NCI-H1694 (cell line): ENCODE data around the gene RAN.
"Not testable (repeated sequence)": the region's sequence is repeated elsewhere in the genome, so short reads cannot be mapped to it uniquely, and the experiment has no call there.

Source experiments
- DNase-seq: peaks from one replicate; lab custom pipeline; 2025; lab: John Stamatoyannopoulos, UW

RAN gene

DNA sequence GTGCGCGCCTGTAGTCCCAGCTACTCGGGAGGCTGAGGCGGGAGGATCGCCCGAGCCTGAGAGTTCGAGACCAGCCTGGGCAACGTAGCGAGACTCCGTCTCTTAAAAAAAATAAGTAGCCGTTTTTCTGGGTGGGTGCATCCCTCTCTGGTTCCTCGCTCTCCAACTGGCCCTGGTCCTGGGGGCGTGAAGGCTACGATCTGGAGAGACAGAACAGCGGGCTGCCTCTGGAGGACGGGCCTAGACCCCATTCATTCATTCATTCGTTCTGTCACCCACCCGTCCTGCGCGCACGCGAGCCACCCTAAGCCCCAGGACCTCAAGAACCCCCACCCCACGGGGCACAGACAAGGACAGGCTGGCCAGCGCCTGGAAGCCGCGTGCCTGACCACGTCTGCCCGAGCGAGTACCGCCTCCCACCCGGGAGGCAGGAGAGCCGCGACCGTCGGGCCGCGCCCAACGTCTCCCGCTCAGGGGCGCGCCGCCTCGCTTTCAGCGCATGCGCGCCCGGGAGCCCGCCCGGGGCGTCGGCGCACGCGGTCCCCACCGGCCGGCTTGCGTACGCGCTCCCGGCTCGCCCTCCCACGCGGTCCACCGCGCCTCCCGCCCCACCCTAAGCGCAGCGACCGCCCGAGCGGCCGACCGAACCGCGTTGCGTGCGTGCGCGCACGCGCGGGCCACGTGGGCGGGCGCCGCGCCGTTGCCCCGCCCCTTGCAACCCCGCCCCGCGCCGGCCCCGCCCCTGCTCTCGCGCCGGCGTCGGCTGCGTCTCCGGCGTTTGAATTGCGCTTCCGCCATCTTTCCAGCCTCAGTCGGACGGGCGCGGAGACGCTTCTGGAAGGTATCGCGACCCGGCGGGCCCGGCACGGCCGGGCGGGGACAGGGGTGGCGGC is at the start of gene RAN:
TSS of gene RAN (plus strand) at position 781 of the 893 bp plus-strand sequence. CDS start 528 bp downstream, outside the sequence.
- DNase-seq = peak; percentile 54

DNA sequence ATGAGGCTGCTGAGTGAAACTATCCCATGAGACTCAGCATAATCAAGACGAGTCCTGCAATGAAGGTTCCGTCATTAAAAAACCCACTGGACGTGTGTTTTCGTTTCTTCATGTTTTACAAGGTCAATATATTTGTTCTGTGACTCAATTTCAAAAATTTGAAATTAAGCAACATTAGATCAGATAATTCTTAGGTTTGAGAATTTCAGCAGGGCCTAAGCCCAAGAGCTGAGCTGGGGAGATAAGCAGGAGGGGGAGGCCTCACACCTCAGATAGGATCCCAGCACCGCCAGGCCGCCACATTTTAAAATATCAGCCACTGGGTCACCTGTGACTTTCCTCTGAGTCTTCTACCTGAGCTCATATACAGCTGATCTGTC is 46.1 kb upstream of the RAN start:
- no peak for DNase-seq

DNA sequence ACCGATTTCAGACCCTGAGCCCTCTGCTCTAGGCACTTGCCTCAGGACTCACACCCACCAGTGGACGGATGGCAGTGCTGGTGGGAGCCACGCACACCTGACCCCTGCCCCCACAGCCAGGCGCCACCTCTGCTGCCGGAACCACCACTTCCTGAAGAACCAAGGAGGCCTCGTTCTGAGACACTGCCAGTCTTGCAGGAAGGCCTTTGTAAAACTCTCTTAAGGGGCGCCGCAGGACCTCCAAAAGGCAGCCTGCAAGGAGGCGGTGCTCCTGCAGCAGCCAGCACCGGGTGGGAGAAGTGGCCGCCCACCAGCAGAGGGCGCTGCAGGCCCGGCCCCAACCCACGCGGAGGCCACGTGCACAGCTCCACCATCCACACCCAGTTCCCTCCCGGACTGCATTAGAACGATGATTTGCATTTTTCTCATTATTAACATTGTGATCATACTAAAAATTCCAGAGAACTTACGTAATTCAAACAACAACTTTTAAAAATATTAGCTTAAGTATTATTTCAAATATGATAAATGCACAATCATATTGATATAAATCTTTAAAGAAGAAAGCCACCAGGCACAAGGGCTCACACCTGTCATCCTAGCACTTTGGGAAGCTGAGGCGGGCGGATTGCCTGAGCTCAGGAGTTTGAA is 45.6 kb upstream of the RAN start:
- no peak for DNase-seq

DNA sequence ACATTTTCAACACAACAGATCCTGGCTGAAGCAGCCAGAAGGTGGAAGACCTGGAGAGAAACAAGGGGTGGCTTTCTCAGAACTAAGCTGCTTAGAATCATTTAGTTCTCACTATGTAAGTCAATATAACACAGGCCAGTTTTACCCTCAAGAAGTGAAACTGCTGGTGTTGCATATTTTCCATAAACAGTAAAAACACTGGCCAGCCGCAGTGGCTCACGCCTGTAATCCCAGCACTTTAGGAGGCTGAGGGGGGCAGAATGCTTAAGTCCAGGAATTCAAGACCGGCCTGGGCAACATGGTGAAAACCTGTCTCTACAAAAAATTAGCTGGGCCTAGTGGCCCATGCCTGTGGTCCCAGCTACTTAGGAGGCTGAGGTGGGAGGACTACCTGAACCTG is 44.4 kb upstream of the RAN start:
- no peak for DNase-seq

DNA sequence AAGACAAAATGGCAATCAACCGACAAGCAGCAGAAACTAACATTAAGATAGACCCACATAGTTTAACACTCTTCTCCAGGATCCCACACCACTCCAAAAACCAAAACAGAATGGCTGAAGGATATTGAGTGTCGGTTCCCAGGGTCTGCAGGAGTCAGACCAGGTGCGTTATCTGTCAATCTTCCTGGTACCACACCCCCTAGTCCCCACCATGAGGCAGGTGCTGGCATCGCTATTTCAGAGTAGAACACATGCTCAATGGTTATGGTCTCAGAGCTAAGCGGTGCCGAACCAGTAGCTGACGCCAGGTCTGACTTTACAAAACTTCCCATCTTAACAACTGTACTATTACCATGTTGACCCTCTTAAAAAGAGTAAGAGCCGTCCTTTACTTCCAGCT is 43.0 kb upstream of the RAN start:
- DNase-seq = no peak

DNA sequence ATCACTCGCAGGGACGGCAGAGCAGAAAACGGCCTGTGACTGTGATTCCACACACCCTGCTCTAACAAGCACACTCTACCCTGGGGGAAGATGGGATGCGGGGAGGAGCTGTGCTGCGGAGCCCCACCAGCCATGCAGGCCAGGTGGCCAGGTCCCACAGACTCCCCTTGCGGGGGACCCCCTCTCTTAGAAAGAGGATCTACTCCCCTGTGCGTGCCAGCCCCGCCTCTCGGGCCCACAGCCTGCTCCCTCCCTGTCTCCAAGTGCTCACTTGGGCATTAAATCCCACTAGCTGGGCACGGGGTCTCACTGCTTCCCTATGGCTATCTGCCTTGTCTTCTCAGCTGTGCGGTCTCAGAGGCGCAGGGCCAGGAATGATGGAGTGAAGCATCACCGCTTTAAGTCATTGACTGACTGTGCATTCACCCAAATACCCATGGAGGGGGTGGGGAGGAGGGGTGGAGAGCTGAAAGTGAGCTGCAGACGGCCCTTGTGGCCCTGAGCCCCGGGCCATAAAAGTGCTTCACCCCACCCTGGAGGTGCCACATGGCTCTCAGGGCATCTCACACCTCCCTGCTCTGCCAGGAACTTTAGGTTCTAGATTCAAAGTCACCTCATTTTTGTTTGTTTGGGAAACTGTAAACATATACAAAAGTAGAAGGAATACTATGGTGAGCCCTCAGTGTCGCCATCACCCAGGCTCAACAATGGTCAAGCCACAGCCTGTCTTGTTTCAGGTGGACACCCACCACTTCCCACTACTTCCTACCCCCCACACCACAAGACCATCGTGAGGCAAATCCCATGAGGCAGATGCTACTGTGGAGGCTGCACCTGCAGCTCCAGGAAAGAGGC is 42.2 kb upstream of the RAN start:
- no peak for DNase-seq

DNA sequence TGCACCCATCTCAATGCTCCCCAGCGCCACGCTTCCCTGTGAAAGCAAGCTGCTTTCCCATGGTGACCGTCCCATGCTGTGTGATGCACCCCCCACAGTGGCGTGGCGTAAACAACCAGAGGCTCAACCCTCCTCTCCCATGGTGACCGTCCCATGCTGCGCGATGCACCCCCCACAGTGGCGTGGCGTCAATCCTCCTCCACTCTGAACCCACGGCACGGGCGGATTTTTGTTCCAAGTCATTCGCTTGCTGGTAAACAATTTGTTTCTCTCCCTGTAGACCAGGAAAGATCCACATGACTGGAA is 41.7 kb upstream of the RAN start:
- DNase-seq = no peak

DNA sequence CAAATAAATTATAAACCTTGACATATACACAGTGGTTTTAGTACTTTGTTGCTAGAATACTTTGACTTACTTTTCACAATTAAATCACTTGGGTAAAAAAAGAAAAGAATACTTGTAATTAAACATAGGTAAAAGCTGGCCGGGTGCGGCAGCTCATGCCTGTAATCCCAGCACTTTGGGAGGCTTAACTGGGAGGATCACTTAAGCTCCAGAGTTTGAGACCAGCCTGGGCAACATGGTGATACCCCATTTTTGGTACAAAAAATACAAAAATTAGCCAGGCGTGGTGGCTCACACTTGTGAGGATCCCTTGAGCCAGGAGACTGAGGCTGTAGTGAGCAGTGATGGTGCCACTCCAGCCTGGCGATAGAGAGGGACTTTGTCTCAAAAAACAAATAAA is 40.6 kb upstream of the RAN start:
- DNase-seq = no peak

DNA sequence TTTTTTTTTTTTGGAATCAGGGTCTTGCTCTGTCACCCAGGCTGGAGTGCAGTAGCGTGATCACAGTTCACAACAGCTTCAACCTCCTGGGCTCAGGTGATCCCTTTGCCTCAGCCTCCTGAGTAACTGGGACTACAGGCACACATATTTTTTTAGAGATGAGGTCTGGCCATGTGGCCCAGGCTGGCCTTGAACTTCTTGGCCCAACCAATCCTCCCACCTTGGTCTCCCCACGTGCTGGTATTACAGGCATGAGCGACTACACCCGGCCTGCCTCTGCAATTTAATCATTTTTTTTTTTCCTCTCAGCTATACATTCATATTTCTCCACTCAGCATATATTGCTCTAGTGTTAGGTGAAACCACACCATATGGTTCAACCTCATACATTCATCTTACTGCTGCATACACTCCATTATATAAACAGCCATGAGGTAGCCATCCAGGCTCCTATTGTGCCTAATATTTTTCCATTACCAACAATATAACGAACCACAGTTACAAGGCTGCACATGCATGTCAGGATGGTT is 39.9 kb upstream of the RAN start:
- no peak for DNase-seq

DNA sequence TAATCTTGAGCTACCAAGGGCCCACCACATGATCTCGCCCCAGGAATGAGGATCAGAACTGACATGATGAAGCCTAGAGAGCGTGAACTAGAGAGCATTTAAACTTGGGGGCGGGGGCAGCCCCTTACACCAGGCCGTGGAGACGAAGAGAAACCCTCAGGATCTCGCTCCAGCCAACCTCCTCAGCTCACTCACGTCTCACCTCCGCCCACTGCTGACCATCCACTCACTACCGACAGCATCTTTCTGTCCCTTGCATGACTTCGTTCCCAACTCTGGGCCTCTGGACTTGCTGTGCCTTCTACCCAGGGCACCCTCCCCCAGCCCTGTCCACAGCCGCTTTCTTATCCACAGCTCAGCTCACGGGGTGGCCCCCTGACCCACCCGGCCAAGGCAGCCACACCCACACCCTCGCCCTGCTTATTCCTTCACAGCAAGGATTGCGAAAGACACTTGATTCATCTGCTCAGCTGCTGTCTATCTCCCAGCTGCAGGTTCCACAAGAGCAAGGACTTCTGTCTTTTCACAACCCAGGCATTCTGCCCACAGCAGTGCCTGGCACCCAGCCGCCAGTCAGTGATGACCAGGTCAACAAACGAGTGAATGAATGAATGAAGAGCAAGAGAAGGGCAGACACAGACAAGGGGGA is 39.2 kb upstream of the RAN start:
- DNase-seq = no peak

DNA sequence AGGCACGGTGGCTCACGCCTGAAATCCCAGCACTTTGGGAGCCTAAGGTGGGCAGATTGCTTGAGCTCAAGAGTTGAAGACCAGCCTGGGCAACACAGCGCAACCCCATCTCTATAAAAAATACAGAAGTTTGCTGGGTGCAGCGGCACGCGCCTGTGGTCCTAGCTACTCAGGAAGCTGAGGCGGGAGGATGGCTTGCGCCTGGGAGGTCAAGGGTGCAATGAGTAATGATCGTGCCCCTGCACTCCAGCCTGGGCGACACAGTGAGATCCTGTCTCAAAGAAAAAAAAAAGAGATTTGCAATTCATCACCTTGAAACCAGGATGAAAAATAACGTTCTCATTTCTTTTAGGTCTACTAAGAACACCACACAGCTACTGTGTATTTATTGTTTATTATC is 36.9 kb upstream of the RAN start:
- no peak for DNase-seq

DNA sequence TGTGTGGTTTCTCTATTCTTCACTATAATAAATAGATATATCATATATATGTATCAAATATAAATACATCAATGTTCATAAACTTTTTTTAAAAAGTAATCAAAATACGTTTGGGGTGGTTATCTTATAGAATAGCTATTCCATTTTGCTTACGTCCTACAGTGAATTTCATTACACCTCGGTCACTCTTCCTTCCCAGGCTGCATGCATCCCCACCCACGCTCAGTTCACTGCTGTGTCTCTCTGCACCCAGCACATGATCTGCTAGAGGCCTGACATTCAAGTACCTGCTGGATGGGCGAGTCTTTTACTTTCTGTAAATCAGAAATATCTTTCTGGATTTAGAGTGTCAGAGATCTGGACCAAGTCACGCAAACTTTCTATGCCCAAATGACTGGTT is 36.4 kb upstream of the RAN start:
- no peak for DNase-seq

DNA sequence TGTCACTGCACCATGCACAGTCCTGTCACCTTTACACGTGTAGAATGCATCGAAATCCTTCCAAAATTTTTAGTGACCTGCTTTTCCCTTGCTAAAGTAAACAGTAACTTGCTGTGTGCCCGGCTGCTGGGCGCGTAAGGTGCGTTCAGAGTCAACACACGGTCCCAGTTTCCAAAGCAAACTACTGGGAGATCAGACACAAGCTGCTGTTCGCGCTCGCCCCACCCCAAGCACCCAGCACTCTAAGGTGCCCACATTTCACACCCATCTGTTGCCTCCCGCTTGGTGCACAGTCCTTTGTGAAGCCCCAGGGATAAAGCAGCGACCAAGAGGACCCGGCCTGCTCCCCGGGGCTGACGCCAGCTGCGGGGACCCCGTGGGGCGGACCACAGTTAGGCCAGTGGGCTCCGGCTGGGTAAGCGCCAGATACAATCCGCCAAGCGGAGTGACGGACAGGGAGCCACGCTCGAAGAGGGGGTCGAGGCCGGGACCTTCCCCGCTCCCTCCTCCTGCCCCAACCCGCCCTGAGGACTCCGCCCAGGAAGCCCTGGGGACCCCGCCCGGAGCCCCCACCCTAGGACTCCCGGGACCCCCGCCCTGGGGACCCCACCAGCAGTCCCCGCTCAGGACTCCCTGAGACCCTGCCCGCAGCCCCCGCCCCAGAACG is 33.4 kb upstream of the RAN start:
- peak; percentile 5 for DNase-seq

DNA sequence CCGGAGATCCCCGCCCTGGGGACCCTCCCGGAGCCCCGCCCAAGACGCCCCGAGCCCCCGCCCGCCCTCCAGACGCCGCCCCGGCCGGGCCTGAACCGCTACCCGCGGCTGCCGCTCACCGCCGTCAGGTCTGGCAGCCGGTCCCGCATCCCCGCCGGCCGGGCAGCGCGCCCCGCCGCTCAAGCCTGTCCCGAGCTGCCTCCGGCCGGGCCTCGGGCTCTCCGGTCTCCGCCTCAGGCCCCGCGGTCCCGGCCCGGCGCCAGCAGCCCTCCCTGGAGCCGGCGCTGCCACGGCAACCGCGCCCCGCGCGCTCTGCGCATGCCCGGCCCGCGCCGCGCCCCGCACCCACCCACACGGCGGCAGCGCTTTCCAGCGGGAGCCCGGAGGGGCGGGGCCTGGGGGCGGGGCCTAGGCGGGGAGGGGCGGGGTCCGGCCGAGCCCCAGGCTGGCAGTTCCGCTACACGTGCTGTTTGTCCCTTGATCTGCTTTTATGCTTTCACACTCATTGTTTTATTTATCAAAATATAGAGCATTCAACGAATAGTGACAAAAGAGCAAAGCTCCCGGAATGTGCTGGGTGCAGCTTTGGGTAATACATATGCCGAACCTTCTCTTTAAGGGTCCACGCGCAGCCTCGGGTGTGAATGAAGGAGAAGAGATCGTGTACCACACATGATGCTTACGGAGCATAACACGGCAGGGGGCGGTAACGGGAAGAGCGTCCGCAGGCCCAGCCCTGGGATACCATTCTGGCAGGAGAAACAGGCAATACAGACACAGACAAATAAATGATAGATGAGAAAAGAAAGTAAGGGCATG is 32.7 kb upstream of the RAN start, which contains the start of gene STX2:
TSS of gene STX2 (minus strand) at position 300 of the 819 bp plus-strand sequence. CDS start at position 149, 151 bp downstream.
- peak; percentile 60 for DNase-seq

DNA sequence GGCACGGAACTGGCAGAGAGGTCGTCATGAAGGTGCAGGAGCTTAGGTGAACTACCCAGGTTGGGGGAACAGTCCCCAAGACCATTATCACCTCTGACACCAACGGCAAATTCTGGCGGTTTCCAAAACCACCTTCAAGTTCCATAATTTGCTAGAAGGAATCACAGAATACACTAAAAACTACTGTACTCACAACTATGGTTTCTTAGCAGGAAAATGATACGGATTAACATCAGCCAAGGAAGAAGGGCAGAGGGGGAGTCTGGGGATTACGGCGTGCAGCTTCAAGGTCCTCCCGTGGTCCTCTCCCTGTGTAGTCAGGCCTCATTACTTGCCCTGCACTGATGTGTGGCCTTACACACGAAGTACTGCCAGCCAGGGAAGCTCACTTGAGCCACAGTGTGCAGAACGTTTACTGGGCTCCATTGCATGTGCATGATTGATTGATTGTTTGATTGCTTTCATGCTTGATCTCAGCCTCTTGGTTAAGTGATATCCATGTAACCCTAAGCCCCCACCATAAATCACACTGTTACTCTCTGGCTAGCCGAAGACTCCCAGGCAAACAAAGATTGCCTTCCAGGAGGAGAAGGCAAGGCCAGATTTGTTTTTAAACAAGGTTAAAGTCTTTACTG is 32.0 kb upstream of the RAN start:
- no peak for DNase-seq

DNA sequence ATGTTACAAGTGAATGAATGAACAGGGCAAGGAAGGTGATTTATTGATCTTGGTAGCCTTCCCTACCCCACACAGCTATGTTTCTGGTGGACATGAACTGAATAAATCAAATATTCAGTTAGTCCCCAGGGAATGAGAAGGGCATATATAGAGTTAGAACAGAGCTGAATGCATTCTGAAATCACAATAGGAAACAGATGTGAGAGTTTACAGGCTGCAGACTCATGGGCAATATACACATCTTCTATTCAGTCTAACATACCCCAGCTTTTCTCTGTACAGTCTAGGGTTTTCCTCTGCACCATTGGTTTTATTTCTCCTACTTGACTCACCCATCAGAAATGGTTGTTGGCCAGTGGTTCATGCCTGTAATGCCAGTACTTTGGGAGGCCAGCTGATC is 25.5 kb upstream of the RAN start:
- no peak for DNase-seq

DNA sequence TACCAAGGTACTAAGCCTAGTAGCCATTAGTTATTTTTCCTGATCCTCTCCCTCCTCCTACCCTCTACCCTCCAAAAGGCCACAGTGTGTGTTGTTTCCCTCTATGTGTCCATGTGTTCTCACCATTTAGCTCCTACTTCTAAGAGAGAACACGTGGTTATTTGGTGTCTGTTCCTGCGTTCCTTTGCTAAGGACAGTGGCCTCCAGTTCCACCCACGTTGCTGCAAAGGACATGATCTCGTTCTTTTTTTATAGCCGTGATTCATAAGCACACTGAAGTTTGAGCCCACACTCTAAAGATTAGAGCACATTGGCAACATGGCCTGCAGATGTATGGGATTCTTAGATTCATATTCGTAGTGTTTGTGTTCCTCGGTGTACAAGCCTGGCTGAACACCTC is 24.8 kb upstream of the RAN start:
- no peak for DNase-seq

DNA sequence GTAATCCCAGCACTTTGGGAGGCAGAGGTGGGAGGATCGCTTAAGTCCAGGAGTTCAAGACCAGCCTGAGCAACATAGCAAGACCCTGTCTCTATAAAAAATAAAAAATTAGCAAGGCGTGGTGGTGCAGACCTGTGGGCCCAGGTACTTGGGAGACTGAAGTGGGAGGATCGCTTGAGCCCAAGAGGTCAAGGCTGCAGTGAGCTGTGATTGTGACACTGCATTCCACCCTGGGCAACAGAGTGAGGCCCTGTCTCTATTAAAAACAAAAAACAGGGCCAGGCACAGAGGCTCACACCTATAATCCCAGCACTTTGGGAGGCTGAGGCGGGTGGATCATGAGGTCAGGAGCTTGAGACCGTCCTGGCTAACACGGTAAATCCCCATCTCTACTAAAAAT is 23.8 kb upstream of the RAN start:
- not testable (repeated sequence) for DNase-seq

DNA sequence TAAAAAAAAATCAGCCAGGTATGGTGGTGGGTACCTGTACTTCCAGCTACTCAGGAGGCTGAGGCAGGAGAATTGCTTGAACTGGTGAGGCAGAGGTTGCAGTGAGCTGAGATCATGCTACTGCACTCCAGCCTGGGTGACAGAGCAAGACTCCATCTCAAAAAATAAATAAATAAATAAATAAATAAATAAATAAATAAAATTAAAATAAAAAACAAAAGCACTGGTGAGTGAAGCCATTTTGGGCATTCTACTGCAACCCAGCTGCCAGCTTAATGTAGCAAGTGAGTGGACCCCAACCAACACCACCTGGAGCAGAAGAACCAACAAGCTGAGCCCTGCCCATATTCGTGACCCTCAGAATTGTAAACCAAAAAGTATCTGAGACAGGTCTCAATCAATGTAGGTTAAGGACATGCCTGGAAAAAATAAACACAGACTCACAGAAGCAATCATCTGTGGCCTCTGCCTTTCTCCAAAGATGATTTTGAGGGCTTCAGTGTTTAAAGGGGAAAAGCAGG is 23.0 kb upstream of the RAN start:
- not testable (repeated sequence) for DNase-seq
